ENCODE results near the gene NHS. TPM values are rescaled to one million over a fixed set of nuclear protein-coding genes. Genes with fewer than 3 reads are reported as not detected.

The NHS gene
- total RNA-seq, 1 donor from 2014 or later = 20.2 TPM

GRCh38 chrX:17629519-17629918 lies 254.5 kb downstream of the NHS start:
- intact Hi-C loops (cut with DNase I) = no loop called here
- ATAC-seq (no peak), DNase-seq (ENCODE audit: low spot score) (no peak)

- intact Hi-C loops (cut with DNase I) = no loop called here
- ATAC-seq (no peak), DNase-seq (ENCODE audit: low spot score) (no peak)
Measured at GRCh38 chrX:17631647-17632046, 256.6 kb downstream of the NHS start.

- intact Hi-C loops (cut with DNase I) = no loop called here
- no peak for DNase-seq (ENCODE audit: low spot score)
- ATAC-seq = no peak
Measured at GRCh38 chrX:17632942-17633341, 257.9 kb downstream of the NHS start.

- DNase-seq (ENCODE audit: low spot score) = no peak
- intact Hi-C loops (cut with DNase I) = no loop called here
- ATAC-seq = peak; percentile 67
Measured at GRCh38 chrX:17633546-17633945, 258.5 kb downstream of the NHS start.

- no peak for ATAC-seq
- no peak for DNase-seq (ENCODE audit: low spot score)
- intact Hi-C loops (cut with DNase I) = no loop called here
Measured at GRCh38 chrX:17634542-17635207, 259.7 kb downstream of the NHS start.

- no peak for ATAC-seq
- DNase-seq (ENCODE audit: low spot score) = no peak
- intact Hi-C loops (cut with DNase I) = no loop called here
Measured at GRCh38 chrX:17635231-17635630, 260.2 kb downstream of the NHS start.

- no peak for ATAC-seq
- intact Hi-C loops (cut with DNase I) = no loop called here
- no peak for DNase-seq (ENCODE audit: low spot score)
Measured at GRCh38 chrX:17637235-17637634, 262.2 kb downstream of the NHS start.

- ATAC-seq = no peak
Measured at GRCh38 chrX:17638731-17639130, 263.7 kb downstream of the NHS start.

GRCh38 chrX:17642891-17643290 lies 267.9 kb downstream of the NHS start:
- intact Hi-C loops (cut with DNase I) = no loop called here
- ATAC-seq = no peak
- DNase-seq (ENCODE audit: low spot score) = no peak

More at GRCh38 chrX:17638731-17639130, 263.7 kb downstream of the NHS start:
- intact Hi-C loops (cut with DNase I) = no loop called here
- no peak for DNase-seq (ENCODE audit: low spot score)

GRCh38 chrX:17643528-17643927 lies 268.5 kb downstream of the NHS start:
- no peak for ATAC-seq
- no peak for DNase-seq (ENCODE audit: low spot score)
- intact Hi-C loops (cut with DNase I) = no loop called here

- DNase-seq (ENCODE audit: low spot score) (no peak), ATAC-seq (no peak)
- intact Hi-C loops (cut with DNase I) = no loop called here
Measured at GRCh38 chrX:17644001-17644400, 269.0 kb downstream of the NHS start.

GRCh38 chrX:17654116-17654515 lies 279.1 kb downstream of the NHS start:
- intact Hi-C loops (cut with DNase I) = no loop called here
- no peak for DNase-seq (ENCODE audit: low spot score)
- no peak for ATAC-seq

GRCh38 chrX:17655211-17656034 lies 280.4 kb downstream of the NHS start:
- DNase-seq (ENCODE audit: low spot score) (no peak), ATAC-seq (peak; percentile 44)
- intact Hi-C loops (cut with DNase I) = no loop called here

GRCh38 chrX:17656035-17656418 lies 281.0 kb downstream of the NHS start:
- DNase-seq (ENCODE audit: low spot score) = no peak
- ATAC-seq = peak; percentile 28
- intact Hi-C loops (cut with DNase I) = no loop called here

GRCh38 chrX:17656556-17656955 lies 281.6 kb downstream of the NHS start:
- intact Hi-C loops (cut with DNase I) = no loop called here

GRCh38 chrX:17662391-17662790 lies 287.4 kb downstream of the NHS start:
- ATAC-seq = no peak
- no peak for DNase-seq (ENCODE audit: low spot score)
- intact Hi-C loops (cut with DNase I) = no loop called here

More at GRCh38 chrX:17656556-17656955, 281.6 kb downstream of the NHS start:
- DNase-seq (ENCODE audit: low spot score) = no peak
- ATAC-seq = no peak

- ATAC-seq = no peak
- no peak for DNase-seq (ENCODE audit: low spot score)
- intact Hi-C loops (cut with DNase I) = no loop called here
Measured at GRCh38 chrX:17668929-17669328, 293.9 kb downstream of the NHS start.

- DNase-seq (ENCODE audit: low spot score) = no peak
- intact Hi-C loops (cut with DNase I) = no loop called here
- no peak for ATAC-seq
Measured at GRCh38 chrX:17669458-17669857, 294.5 kb downstream of the NHS start.

- intact Hi-C loops (cut with DNase I) = no loop called here
- ATAC-seq (no peak), DNase-seq (ENCODE audit: low spot score) (no peak)
Measured at GRCh38 chrX:17669891-17670290, 294.9 kb downstream of the NHS start.

- DNase-seq (ENCODE audit: low spot score) (no peak), ATAC-seq (no peak)
- intact Hi-C loops (cut with DNase I) = no loop called here
Measured at GRCh38 chrX:17670874-17671273, 295.9 kb downstream of the NHS start.

- intact Hi-C loops (cut with DNase I) = no loop called here
- ATAC-seq (peak; percentile 60), DNase-seq (ENCODE audit: low spot score) (no peak)
Measured at GRCh38 chrX:17674601-17675000, 299.6 kb downstream of the NHS start.

Measured in sciatic nerve (tissue), 2 donors.